ENCODE data around the gene SPTB.

DNA sequence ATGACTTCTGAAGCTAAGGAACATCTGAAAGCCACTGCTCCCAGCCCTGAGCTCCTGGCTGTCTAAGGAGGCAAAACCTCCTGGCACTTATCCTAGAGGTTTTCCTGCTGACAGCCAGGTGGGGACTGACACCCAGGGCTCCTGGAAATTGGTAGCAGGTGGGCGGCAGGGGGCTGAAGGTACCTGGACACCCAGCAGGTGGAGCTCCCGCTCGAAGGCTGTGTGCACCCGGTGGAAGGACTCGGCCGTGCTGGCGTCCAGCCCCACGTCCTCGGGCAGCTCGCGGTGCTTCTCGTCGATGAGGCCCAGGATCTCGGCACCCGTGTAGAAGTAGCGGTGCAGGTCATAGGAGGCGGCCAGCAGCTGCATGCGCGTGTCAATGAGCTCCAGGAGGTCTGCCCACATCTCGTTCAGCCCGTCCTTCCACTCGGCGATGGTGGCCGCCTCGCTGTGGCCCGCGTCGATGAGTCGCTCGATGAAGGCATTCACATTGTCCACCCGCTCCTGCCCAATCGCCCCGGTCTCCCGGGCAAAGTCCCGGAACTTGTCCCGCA, 107.2 kb downstream of the SPTB start:
- TF ChIP-seq, protein P1, sequence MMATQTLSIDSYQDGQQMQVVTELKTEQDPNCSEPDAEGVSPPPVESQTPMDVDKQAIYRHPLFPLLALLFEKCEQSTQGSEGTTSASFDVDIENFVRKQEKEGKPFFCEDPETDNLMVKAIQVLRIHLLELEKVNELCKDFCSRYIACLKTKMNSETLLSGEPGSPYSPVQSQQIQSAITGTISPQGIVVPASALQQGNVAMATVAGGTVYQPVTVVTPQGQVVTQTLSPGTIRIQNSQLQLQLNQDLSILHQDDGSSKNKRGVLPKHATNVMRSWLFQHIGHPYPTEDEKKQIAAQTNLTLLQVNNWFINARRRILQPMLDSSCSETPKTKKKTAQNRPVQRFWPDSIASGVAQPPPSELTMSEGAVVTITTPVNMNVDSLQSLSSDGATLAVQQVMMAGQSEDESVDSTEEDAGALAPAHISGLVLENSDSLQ (IDR thresholded peaks at IDR 0.05): no peak
- no peak for TF ChIP-seq ZNF384 (IDR thresholded peaks at IDR 0.05)
- TF ChIP-seq BHLHE40 (IDR thresholded peaks at IDR 0.05; ENCODE audit: borderline replicate concordance): no peak
